EH (cell line): ENCODE results near the gene GLI1.
"Not testable (repeated sequence)": the region's sequence is repeated elsewhere in the genome, so short reads cannot be mapped to it uniquely, and the experiment has no call there.

Experiments
- DNase-seq: peaks from one replicate; pipeline ENCODE4 v3.0.0-alpha.2; 2015; ENCODE audit warnings: low read depth

The GLI1 gene

DNA sequence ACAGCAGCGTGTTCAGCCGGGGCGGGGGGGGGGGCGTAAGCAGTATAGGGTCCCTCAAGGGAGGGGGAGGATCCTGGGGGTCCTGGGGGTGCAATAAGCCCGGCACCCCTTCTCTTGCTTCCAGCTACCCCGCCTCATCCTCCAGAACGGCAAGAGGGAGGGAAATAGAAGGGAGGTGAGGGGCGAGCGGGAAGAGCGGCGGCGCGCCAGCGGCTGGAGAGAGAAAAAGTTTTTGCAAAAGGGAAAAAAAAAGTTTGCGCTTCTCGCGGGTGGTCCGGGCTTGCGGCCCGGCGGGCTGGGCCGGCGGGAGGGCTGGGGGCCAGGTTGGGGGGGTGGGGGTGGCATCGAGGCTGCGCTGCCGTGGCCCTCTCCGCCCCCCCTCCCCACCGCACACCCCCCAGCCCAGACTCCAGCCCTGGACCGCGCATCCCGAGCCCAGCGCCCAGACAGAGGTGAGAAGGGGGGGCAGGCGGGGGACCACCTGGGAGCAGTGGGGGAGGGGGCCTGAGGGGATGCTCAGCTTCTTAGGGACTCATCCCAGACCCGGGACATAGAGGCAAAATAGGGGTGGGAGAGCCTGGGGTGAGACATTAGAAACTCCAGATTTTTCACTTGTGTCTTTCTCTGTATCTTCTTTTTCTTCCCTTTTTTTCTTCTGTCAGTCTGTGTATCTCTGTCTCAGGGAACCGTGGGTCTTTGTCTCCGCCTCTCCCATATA lies at the start of gene GLI1:
Gene GLI1 (plus strand): TSS at position 36 of the 718 bp plus-strand sequence. CDS start 3,907 bp downstream, outside the sequence.
- no peak for DNase-seq

DNA sequence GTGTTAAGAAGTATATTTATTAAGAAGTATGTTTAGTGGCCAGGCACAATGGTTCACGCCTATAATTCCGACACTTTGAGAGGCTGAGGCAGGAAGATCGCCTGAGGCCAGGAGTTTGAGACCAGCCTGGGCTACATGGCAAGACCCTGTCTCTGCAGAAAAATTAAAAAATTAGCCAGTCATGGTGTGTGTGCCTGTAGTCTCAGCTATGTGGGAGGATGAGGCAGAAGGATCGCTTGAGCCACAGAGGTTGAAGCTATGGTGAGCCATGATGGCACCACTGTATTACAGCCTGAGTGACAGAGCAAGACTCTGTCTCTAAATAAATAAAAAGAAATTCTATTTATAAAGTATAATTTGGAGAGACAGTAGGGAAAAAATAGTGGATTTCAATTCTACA lies 49.1 kb upstream of the GLI1 start:
- no peak for DNase-seq

DNA sequence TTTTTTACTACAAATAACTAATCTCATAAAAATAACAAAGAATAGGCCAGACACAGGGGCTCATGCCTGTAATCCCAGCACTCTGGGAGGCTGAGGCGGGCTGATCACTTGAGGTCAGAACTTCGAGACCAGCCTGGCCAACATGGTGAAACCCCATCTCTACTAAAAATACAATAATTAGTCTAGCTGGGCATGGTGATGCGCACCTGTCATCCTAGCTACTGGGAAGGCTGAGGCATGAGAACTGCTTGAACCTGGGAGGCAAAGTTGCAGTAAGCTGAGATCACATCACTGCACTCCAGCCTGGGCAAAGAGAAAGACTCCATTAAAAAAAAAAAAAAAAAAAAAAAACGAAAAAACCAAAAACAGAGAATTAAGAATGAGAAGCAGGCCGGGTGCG lies 45.4 kb upstream of the GLI1 start:
- DNase-seq, result not testable (repeated sequence)

DNA sequence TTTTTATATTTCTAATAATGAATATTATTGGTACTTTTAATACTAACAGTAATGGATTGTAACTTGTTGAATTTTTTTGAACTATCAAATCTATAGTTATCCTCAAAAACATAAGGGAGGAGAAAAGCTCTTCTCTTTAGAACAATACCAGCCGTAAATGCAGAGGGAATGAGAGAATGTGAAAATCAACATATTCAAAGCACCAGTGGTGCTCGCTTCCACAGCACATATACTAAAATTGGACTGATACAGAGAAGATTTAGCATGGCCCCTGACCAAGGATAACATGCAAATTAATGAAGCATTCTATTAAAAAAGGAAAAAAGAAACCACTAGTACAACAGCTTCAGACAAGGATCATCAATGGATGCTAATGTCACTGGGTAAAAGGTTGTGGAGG lies 44.5 kb upstream of the GLI1 start:
- no peak for DNase-seq

DNA sequence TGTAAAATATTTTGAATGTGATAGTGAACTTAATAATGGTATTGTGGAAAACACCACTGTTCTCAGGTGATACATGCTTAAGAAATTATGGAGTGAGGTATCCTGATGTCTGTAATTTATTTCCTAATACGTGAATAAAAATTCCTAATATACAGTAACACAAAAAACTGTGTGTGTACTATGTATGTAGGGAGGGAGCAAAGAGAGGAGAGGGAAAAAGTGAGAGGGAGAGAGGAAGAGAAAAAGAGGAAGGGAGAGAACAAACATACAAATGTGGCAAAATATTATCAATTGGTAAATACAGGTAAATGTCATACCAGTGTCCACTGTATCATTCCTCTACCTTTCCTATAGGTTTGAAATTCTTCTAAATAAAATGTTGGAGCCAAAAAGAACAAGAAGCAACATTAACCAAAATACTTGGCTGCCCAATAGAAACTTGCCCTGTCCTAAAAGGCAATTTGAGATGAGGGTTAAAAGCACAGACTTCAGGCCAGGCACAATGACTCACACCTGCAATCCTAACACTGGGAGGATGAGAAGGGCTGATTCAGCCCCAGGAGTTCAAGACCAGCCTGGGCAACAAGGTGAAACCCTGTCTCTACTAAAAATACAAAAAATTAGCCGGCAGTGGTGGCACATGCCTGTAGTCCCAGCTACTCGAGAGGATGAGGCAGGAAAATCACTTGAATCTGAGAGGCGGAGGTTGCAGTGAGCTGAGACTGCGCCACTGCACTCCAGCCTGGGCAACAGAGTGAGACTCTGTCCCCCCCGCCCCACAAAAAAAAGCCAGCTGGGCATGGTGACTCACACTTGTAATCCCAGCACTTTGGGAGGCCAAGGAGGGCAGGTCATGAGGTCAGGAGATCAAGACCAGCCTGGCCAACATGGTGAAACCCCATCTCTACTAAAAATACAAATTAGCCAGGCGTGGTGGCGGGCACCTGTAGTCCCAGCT lies 43.3 kb upstream of the GLI1 start:
- DNase-seq, result peak; percentile 38

DNA sequence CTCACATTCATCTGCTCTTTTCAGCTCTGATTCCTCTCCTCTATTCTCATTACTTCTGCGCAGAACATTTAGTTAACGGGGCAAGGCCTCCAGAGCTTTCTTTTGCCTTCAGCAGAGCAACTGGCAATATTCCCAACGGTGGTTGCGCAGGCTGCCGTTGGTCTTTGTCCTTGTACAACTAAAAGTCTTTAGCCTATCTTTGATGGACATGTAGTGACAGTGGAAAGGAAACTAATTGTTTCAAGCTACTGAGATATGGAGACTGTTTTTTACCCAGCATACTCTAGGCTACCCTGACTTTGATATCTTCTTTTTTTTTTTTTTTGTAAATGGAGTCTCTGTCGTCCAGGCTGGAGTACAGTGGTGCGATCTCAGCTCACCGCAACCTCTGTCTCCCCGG lies 41.3 kb upstream of the GLI1 start:
- DNase-seq, result no peak

DNA sequence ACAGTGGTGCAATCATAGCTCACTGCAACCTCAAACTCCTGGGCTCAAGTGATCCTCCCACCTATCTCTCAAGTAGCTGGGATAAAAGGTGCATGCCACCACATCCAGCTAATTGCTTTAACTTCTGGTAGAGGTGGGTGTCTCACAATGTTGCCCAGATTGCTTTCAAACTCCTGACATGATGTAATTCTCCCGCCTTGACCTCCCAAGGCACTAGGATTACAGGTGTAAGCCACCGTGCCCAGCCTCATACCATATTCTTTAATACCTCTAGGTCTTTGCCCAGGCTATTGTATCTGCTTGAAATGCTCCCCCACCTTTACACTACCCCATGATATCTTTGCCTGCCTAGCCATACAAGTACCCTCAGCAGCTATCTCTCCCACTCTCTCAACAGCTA lies 40.1 kb upstream of the GLI1 start:
- DNase-seq, result no peak

DNA sequence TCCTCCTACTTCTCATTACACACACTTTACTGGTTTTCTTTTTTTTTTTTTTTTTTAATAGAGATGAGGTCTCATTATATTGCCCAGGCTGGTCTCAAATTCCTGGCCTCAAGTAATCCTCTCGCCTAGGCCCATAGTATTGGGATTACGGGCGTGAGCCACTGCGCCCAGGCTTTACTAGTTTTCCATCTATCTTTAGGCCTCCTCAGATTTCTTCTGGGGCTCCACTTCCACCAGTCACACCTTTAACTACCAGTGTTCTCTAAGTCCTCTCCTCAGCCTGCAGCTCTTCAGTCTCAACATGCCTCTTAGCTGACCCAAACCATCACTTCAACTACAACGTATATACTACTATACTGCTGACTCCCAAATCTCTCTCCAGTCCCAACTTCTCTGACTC lies 39.1 kb upstream of the GLI1 start:
- DNase-seq, result no peak

DNA sequence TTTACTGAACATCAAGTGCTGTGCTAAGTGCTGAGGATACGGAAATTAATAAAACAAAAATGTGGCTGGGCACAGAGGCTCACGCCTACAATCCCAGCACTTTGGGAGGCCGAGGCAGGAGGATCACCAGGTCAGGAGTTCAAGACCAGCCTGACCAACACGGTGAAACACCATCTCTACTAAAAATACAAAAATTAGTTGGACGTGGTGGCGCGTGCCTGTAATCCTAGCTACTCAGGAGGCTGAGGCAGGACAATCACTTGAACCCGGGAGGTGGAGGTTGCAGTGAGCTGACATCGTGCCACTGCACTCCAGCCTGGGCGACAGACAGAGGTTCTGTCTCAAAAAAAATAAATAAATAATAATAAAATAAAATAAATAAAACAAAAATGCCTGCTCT lies 32.6 kb upstream of the GLI1 start:
- not testable (repeated sequence) for DNase-seq

DNA sequence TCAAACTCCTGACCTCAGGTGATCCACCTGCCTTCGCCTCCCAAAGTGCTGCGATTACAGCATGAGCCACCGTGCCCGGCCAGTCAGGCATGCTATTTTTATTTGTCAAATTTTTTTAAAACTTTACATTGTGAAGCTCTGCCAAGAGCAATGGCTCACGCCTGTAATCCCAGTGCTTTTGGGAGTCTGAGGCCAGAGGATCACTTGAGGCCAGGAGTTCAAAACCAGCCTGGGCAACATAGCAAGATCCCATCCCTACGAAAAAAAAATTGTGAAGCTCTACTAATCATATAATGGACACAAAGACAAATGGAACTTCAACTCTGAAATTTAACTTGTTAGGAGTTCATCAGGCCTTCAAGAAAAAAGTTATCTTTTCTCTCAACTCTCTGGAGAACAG lies 30.6 kb upstream of the GLI1 start:
- DNase-seq, result no peak

DNA sequence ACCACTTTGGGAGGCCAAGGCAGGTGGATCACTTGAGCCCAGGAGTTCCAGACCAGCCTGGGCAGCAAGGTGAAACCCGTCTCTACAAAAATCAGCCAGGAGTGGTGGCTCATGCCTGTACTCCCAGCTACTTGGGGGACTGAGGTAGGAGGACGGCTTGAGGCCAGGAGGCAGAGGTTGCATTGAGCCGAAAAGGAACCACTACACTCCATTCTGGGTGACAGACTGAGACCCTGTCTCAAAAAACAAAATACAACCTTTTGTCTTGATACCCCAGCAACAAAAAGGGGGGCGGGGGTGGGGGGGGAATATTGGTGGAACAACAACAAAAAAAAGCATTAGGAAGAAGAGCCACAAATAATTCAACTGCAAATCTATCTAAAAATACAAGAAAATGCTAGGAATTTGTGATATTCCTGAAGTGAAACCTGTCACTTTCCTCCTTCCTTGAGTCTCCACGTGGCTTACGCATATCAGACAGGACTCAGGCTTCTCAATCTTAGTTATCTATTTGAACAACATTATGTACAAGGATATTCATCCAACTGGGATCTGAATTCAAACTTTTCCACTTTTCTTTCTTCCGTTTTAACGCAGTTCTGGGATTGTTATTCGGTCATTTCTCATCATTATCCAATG lies 30.0 kb upstream of the GLI1 start:
- DNase-seq, result peak; percentile 31

DNA sequence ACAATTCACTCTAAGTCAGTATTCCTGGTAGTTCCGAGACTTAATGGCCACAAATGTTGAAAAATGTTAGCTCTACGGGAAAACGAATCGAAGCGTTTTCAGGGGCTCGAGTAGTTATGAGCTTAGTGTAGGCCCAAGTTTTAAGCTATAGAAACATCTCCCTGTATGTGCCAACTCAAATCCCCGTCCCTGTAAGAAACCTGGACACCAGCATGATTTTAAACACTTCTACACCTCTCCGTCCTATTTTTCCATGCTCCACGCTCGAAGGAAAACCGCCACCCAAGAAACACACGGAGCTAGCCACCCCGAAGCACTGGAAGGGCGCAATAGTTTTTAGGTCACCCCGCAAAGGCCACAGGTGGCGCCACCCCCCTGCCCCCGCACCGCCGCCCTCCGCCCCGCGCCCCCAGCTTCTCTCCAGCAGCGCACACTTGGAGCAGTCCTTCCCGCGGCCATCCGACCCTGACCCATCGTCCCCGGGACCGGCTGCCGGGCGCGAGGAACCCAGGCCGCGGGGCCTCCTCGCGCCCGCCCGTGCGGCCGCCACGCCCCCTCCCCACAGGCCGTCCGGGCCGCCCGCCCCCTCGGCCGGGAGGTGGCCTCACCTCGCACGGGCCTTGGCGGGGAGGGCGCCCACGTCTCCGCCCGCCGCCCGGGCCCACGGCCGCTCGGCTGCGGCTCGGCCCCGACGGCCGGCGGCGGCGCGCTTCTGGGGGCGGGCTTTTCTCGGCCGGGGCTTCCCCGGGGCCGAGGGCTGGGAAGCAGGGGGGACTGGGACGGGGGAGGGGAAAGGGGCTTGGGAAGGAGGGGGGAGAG lies 29.3 kb upstream of the GLI1 start:
- peak; percentile 40 for DNase-seq

DNA sequence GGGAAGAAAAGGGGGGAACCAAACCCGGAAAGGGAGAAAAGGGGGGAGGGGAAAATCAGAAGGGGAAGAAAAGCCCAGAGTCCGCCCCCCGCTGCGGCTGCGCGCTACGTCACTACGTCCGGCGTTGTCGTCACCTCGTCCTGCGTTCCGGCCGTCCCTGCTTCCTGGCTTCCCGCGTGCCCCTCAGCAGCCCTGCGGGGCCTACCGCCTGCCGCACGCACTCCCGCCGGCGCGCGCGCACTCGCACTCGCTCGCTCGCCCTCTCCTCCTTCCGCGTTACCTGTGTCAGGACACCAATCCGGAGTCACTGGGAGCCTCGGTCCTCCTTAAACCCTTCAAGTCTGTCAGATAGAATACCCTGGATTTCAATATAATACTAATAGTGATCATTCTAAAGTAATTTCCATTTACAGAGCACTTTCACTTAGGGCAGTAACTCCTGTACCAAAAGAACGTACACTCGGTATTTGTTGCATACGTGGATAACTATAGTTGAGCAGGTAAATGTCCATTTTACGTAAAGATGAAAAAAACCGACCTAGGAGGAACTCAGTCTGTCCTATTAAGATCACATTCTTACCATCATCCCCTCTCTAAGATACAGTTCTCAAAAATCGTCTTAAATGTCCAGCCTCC lies 28.5 kb upstream of the GLI1 start, which contains the start of gene R3HDM2:
Gene R3HDM2 (minus strand): TSS at position 113 of the 636 bp plus-strand sequence. CDS start 120,615 bp downstream, outside the sequence.
- peak; percentile 94 for DNase-seq

DNA sequence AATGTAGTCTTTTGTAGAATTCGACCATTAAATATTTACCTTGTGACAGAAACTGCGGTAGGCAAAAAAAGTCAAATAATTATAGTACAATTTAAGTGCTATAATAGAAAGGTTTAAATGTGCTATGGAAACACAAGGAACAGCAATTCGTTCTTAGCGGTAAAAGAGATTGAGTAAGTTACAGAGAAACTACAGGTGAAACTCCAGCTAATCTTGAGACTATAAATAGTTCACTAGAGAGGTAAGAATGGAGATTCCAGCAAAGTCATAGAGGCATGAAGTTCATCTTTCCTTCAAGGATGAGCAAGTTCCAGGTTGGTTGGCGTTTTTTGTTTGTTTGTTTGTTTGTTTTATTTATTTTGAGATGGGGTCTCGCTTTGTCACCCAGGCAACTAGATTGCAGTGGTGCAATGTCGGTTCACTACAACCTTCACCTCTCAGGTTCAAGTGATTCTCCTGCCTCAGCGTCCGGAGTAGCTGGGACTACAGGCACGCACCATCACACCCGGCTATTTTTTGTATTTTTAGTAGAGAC lies 27.9 kb upstream of the GLI1 start:
- DNase-seq, result no peak

DNA sequence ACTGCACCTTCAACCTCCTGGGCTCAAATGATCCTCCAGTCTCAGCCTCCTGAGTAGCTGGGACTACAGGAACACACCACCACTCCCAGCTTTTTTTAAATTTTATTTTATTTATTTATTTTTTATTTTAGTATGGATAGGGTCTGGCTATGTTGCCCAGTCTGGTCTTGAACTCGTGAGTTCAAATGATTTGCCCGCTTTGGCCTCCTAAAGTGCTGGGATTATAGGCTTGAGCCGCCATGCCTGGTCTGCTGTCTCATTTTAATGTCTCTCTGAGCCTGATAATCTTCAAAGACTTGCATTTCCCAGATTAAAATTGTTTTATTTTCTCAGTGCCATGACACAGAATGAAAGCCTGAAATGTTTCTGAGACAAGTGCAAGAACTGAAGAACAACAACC lies 26.2 kb upstream of the GLI1 start:
- DNase-seq, result no peak

DNA sequence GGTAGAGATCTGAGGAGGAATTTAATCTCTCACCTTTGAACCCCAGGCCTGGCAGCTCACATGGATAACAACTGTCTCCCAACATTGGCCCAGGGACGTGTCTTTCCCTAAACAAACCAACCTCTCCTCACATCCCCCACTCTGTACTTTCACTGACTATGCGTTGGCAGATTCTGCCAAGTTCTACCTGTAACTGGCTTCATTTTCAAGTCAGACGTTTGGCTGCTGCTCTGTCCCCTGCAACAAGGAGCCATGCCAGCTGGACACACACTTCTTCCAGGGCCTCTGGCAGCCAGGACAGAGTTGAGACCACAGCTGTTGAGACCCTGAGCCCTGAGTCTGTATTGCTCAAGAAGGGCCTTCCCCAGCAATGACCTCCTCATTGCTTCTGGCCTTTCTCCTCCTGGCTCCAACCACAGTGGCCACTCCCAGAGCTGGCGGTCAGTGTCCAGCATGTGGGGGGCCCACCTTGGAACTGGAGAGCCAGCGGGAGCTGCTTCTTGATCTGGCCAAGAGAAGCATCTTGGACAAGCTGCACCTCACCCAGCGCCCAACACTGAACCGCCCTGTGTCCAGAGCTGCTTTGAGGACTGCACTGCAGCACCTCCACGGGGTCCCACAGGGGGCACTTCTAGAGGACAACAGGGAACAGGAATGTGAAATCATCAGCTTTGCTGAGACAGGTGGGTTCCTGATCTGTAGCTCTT lies 24.9 kb upstream of the GLI1 start, which contains the start of gene INHBC:
Gene INHBC (plus strand): TSS at position 268 of the 707 bp plus-strand sequence. CDS start 103 bp downstream, at position 371.
- no peak for DNase-seq

DNA sequence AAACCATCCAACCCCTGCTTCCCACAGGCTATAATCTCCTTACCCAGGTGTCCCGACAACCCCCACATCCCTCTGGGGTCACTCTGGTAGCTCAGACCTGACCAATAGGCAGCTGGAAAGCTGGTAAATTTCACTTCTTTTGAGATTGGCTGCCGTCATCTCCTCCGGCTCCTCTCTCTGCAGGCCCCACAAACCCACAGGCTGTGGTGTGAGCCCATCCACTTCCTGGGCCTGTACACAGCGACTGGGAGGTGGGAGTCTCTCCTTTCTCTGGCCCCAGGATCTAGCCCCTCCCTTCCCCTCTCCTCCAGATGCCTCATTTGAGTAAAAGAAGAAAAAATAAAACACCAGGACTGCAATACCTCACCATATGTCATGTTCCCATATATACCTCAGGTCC lies 24.3 kb upstream of the GLI1 start:
- no peak for DNase-seq

DNA sequence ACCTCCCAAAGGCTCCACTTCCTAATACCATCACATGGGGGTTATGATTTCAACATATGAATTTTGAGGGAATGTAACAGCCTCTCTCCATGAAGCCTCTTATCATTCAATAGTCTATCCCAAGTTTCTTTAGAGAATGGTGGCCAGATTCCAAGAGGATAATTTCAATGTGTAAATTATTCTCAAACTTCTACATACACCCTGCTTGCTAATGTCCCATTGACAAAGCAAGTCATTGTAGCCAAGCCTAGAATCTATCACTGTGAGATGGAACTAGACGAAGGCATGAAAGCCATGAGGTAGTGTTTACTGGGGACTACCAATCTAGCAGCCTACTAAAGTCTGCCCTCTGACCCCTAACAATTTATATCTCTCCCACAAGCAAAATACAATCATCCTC lies 21.2 kb upstream of the GLI1 start:
- DNase-seq, result no peak

DNA sequence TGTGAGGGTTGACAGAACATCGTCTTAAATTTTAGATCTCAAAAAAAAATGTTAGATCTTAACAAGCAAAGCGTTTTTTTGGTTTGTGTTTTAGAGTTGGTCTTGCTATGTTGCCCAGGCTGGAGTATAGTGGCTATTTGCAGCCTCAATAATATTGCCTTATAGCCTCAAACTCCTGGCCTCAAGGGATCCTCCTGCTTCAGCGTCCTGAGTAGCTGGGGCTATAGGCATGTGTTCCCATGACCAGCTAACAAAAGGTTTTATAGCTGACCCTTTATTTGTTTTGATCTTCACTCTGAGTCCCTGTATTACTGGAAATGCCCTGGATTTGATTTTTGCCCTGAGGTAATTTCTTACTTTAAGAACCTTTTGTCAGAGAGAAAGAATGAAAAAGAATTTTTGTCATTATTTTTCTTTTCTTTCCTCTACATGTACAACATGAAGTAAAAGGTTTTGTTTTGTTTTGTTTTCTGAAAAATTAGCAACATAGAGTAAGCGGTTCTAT lies 19.8 kb upstream of the GLI1 start:
- DNase-seq, result no peak

DNA sequence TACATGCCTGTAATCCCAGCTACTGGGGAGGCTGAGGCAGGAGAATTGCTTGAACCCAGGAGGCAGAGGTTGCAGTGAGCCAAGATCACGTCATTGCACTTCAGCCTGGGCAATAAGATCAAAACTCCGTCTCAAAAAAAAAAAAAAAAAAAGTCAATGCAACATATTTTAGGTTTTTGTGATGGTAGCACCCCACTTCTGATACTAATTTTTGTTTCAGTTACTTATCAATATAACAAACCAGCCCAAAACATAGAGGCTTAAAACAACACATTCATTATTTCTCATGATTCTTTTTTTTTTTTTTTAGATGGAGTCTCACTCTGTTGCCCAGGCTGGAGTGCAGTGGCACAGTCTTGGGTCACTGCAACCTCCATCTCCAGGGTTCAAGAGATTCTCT lies 18.2 kb upstream of the GLI1 start:
- DNase-seq, result not testable (repeated sequence)
